Measurements from ENCODE around the gene ELFN2. TPM values are rescaled to one million over a fixed set of nuclear protein-coding genes. Genes with fewer than 3 reads are reported as not detected.

Gene ELFN2
- total RNA-seq, 2 donors from 2014 or later: not detected

- DNase-seq (ENCODE audit: low spot score): no peak
- H3K27ac ChIP-seq: no peak overlapping the region
- H3K9me3 ChIP-seq: no peaks in the 10 kb centered on the region
- peaks cover 0 to 10% of the 10 kb centered on the region in 2 donors for H3K4me1 ChIP-seq
- H3K36me3 ChIP-seq: no peaks in the 10 kb centered on the region
- H3K4me3 ChIP-seq: no peak overlapping the region
- TF ChIP-seq, protein P1, sequence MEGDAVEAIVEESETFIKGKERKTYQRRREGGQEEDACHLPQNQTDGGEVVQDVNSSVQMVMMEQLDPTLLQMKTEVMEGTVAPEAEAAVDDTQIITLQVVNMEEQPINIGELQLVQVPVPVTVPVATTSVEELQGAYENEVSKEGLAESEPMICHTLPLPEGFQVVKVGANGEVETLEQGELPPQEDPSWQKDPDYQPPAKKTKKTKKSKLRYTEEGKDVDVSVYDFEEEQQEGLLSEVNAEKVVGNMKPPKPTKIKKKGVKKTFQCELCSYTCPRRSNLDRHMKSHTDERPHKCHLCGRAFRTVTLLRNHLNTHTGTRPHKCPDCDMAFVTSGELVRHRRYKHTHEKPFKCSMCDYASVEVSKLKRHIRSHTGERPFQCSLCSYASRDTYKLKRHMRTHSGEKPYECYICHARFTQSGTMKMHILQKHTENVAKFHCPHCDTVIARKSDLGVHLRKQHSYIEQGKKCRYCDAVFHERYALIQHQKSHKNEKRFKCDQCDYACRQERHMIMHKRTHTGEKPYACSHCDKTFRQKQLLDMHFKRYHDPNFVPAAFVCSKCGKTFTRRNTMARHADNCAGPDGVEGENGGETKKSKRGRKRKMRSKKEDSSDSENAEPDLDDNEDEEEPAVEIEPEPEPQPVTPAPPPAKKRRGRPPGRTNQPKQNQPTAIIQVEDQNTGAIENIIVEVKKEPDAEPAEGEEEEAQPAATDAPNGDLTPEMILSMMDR (IDR thresholded peaks at IDR 0.05): no peak
- peaks cover 0 to 3% of the 10 kb centered on the region in 2 donors for H3K27me3 ChIP-seq
Measured at GRCh38 chr22:37379722-37380121, 47.6 kb downstream of the ELFN2 start.

DNA sequence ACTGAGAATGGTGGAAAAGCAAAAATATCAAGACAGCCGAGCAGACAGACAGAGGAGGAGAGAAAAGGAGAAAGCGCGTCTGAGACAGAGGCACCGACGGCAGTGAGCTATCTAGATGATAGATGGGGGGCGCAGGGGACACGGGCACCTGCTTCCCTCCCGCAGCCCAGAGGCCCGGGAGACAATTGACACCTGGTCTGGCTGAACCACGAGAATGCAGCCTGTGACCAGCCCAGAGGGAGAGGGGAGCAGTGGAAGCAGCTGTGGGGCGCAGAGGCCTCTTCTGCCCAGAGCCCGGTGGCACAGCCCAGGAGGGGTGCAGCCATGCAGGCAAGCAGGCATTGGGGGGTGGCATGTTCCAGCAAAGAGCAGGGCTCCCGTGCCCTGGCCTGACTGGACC is 48.2 kb downstream of the ELFN2 start:
- Histone ChIP-seq H3K27me3 (peaks cover 0 to 3% of the 10 kb centered on the region in 2 donors), H3K36me3 (no peaks in the 10 kb centered on the region), H3K9me3 (no peaks in the 10 kb centered on the region), H3K27ac (no peak overlapping the region), H3K4me3 (no peak overlapping the region), H3K4me1 (peaks cover 0 to 10% of the 10 kb centered on the region in 2 donors)
- TF ChIP-seq, protein P1 (IDR thresholded peaks at IDR 0.05): no peak
- DNase-seq (ENCODE audit: low spot score): no peak

DNA sequence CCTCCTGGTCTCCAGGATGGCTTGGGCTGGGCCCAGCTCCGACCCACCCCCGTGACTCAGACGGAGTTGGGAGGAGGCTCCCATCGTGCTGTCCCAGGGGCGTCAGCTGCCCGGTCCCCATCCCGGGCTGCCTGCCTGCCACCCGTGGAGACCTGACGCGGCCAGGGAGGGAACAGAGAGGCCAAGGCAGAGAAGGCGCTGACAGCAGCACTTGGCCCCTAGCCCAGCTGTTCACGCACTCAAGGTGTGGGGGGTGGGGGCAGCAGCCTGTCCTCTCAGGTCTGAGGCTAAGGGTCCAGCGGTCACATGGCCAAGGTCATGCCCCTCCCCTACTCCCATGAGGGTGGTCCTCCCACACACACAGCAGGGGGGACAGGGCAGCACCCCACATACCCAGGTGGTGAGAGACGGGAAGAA is 48.6 kb downstream of the ELFN2 start:
- TF ChIP-seq, protein P1 (IDR thresholded peaks at IDR 0.05): no peak
- no peak overlapping the region for H3K27ac ChIP-seq
- no peak for DNase-seq (ENCODE audit: low spot score)
- peaks cover 0 to 3% of the 10 kb centered on the region in 2 donors for H3K27me3 ChIP-seq
- H3K4me1 ChIP-seq: peaks cover 0 to 10% of the 10 kb centered on the region in 2 donors
- H3K36me3 ChIP-seq: no peaks in the 10 kb centered on the region
- no peak overlapping the region for H3K4me3 ChIP-seq
- no peaks in the 10 kb centered on the region for H3K9me3 ChIP-seq

- H3K9me3 ChIP-seq: no peaks in the 10 kb centered on the region
- H3K4me3 ChIP-seq: no peak overlapping the region
- no peak for DNase-seq (ENCODE audit: low spot score)
- TF ChIP-seq, protein P1 (IDR thresholded peaks at IDR 0.05): no peak
- no peaks in the 10 kb centered on the region for H3K36me3 ChIP-seq
- H3K27me3 ChIP-seq: peaks cover 0 to 3% of the 10 kb centered on the region in 2 donors
- H3K27ac ChIP-seq: no peak overlapping the region
- peaks cover 0 to 10% of the 10 kb centered on the region in 2 donors for H3K4me1 ChIP-seq
Measured at GRCh38 chr22:37377927-37378326, 49.4 kb downstream of the ELFN2 start.

DNA sequence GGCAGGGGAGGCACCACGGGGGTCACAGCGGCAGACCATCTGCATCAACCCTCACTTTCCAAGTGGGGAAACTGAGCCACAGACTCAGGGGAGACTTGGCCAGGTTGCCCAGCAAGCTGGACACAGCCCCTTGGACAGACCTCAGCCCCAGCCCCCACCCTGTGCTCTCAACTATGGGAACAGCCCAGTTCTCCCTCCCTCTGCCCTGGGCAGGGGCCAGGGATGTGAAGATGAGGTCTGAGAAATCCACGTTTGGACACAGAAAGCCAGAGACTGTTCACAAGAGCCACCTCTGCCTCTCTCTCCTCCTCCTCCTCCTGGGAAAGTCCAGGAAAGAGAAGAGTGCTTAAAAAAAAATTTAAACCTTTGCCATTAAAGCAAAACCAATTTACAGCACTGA is 50.1 kb downstream of the ELFN2 start:
- Histone ChIP-seq H3K4me1 (peaks cover 0 to 10% of the 10 kb centered on the region in 2 donors), H3K27me3 (peaks cover 0 to 3% of the 10 kb centered on the region in 2 donors)
- no peak for DNase-seq (ENCODE audit: low spot score)

More for the DNA sequence above, 50.1 kb downstream of the ELFN2 start:
- no peaks in the 10 kb centered on the region for H3K36me3 ChIP-seq
- no peak overlapping the region for H3K4me3 ChIP-seq
- H3K27ac ChIP-seq: no peak overlapping the region
- TF ChIP-seq, protein P1 (IDR thresholded peaks at IDR 0.05): no peak
- no peaks in the 10 kb centered on the region for H3K9me3 ChIP-seq

Measured in right atrium auricular region (tissue), 2 donors.